ENCODE results near the gene ZBTB42.

The ZBTB42 gene

GRCh38 chr14:104795781-104796686 lies 4.9 kb upstream of the ZBTB42 start:
- DNase-seq (ENCODE audit: low read depth), result no peak

DNA sequence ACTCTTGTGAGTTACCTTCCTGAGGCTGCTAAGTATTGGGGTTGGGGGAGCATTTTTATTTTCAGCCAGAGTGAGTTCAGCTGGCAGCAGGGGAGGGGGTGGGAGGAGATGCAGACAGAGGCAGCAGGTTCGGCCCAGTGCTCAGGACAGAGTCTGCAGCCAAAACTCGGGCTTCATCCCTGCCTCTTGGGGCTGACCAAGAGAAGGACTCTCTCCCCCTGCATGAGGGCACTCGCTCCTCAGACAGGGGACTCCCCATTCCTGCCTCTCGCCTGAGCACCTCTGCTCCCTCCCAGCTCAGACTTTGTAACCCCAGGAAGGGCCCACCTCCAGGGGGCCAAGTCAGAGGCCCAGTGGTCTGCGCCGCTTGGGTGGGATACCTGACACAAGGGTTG lies 4.2 kb upstream of the ZBTB42 start:
- DNase-seq (ENCODE audit: low read depth), result no peak

- no peak for DNase-seq (ENCODE audit: low read depth)
Observed at GRCh38 chr14:104797115-104798044, 3.5 kb upstream of the ZBTB42 start.

DNA sequence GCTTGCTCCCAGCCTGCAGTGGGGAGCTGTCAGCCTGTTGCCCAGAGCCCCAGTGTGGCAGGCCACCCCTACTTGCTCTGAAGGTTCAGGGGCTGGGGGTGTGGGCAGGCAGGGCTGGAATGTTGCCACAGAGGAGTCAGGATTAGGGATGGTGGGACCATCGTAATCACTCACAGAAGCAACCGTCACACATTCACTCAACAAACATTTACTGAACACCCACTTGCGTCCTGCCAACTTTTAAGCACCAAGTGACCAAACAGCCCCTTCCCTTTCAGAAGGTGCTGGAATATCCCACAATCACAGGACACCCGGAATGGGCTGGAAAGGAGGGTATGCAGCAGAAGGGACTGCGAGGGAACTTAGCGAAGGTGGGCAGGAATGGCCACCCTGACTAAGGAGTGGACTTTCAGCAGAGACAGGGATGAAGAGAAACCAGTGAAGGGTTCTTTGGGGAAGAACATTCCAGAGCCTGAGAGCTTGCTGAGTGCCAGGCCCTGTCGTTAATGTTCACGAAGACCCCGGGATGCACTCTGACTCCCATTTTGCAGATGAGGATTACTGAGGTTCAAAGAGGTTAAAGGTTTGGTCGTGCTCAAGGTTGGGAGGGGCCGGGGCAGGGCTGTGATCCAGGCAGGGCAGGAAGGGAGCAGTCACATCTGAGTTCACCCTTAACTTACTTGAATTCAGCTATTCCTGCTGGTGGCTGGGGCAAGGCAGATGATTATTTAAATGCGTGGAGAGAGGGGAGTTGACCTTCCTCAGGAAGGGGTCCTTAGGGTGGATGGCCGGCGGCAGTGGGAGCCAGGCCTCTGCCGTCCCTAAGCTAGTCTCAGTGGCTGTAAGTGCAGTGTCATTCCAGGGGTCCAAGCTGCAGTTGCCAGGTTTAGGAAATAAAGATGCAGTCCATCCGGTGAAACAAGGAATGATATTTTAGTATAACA lies 2.3 kb upstream of the ZBTB42 start:
- no peak for DNase-seq (ENCODE audit: low read depth)

DNA sequence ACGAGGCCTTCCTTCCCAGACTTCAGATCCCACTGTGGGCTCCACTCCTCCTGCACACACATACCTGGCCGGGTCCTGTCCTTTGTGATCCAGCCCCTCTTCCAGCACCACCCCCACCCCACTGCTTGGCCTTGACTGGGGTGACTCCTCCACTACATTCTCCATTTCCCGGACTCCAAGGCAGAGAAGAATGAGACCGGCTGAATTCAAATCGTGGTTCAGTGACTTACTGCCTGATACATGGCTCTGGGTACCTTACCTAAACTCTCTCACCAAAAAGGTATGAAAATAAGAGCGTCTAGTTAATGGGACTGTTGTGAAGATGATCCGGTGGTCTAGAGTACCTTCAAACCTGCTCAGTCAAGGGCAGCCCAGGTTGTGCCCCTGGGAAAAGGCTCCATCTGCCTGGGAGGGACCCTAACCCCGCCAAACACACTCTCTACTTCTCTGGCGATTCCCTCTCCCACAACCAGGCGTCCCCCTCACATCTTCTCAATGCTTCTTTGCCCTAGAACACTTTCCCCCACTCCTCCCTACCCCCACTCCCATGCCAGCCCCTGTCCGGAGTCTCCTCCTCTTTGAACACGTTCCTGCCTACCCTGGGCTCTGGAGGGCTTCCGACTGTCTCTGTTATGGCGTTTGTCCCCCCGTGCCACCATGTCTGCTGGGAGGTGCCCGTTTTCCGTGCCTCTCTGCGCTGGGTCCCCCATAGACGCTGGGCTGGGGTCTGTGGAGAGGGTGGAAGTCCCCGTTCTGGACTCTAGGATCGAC lies 1.5 kb upstream of the ZBTB42 start:
- DNase-seq (ENCODE audit: low read depth), result no peak

DNA sequence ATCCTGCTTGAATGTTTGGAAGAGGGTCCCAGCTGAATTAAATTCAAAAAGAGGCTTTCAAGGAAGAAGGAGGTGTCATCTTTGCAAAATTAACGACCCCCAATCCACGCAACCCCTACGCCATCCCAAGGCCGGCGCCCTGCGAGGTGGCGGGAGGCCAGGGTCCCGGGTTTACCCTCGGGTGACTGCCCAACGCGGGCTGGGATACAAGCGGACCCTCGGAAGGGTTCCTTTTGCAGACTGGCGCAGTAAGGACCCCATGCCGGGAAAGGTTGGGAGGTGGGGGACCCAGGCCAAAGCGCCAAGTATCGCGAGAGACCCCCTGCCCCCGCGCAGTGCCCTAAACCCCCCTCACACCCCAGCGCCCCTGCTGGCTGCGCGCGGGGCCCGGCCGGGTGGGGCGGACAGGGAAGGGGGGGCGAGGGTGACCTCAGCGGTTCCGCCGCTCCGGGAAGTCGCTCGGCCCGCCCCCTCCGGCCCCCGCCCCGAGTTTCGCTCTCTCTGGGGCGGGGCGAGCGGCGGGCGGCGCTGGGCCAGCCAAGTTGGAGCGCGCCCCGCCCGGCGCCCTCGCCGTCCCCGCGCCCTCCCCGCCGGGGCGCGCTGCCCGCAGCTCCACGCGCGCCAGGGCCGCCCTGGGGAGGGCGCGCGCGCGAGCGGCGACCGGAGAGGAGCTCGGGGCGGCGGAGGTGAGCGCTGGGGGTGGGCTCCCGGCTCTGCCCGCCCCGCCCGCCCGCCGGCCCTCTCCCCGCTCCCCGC lies 708 bp upstream of the ZBTB42 start:
- no peak for DNase-seq (ENCODE audit: low read depth)

- DNase-seq (ENCODE audit: low read depth), result no peak
Observed at GRCh38 chr14:104801520-104802393, 856 bp downstream of the ZBTB42 start.

DNA sequence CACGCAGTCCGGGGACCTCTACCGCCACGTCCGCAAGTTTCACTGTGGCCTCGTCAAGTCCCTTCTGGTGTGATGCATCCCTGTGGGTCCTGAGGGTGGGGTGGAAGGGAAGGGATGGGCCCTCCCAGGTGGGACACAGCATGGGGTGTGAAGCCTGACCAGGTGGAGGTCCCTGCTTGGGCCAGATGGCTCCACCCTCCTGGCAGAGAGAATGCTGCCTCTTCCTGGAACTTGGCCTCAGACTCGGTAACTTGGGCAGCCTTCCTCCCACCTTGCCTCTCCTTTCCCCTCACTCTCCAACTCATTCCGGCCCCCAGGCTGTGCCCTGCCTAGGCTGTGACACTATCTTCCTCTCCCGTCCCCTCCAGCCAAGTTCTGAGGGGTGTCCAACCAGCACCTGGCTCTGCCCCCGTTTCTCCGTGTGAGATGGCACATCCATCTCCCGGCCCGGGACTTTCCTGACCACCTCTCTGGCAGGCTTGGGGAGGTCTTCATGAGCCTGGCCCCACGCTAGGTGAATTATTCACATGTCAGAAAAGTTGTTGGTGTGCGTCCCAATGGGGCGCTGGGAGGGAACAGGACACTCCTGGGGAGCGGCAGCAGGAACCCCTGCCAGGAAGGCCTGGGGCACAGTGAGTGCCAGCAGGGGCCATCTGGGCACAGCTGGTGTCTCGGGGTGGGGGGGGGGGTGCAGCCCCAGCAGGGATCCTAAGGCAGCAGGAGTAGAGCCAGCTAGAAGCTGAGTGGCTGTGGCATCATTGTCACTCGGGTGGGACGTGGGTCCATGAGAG lies 1.7 kb downstream of the ZBTB42 start:
- DNase-seq (ENCODE audit: low read depth), result no peak

- DNase-seq (ENCODE audit: low read depth), result no peak
Observed at GRCh38 chr14:104803280-104803911, 2.5 kb downstream of the ZBTB42 start.

DNA sequence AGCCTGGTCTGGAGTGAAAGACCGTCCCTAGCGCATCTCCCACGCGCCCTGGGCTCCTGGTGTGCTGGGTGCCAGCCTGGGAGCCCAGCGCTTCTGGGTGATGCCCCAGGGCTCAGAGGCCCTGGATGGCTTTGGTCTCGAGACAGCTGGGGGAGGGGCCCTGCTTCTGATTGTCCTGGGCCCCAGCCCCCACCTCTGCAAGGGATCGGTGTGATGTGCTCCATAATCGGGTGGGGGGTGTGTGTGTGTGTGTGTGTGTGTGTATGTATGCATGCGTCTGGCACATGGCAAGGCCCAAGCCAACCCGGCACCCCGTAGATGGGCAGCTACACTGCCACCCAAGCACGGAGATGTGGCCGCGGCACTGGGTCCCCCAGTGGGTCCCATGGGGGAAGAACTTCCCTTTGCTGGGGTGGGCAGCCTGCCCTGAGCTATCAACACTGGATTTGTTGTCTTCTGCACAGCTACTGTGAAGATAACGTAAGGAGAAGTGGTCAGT lies 3.1 kb downstream of the ZBTB42 start:
- DNase-seq (ENCODE audit: low read depth), result peak; percentile 49

DNA sequence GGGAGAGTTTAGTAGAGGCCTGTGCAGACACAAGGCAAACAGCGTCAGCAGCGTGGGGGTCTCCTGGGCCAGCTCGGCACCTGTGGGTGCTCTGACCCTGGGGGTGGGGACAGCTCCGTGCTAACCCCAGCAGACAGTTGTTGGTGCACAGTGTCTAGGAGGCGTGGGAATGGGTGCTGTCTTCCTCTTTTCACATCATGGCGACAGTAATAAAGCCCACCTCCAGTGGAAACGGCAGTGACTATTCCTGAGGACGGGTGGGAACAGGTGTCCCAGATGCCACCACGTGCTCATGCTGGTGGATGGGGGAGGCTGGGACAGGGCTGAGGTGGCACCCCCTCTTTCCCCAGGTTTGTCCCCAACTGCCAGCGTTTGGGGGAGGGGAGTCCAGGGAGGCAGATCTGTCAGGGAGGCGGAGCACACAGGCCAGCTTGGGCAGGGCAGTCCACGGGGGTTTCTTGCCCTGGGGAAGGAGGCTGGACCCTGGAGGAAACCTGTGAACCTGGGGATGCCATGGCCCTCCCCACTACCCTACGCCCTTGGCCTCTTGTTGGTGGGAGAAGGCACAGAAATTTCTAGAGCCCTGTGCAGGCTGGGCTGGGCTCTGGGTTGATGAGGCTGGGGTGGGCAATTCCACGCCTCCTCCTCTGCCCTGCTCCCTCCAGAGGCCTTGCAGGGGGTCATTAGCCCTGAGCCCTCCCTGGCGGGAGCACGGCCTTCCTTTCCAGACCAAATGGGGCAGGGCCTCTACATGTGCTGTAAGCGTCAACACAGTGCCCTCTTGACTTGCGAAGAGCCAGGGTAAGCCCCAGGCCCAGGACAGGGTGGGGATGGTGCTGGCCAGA lies 3.8 kb downstream of the ZBTB42 start:
- no peak for DNase-seq (ENCODE audit: low read depth)

- DNase-seq (ENCODE audit: low read depth), result no peak
Observed at GRCh38 chr14:104805326-104805678, 4.4 kb downstream of the ZBTB42 start.

GRCh38 chr14:104805941-104806624 lies 5.2 kb downstream of the ZBTB42 start:
- no peak for DNase-seq (ENCODE audit: low read depth)

DNA sequence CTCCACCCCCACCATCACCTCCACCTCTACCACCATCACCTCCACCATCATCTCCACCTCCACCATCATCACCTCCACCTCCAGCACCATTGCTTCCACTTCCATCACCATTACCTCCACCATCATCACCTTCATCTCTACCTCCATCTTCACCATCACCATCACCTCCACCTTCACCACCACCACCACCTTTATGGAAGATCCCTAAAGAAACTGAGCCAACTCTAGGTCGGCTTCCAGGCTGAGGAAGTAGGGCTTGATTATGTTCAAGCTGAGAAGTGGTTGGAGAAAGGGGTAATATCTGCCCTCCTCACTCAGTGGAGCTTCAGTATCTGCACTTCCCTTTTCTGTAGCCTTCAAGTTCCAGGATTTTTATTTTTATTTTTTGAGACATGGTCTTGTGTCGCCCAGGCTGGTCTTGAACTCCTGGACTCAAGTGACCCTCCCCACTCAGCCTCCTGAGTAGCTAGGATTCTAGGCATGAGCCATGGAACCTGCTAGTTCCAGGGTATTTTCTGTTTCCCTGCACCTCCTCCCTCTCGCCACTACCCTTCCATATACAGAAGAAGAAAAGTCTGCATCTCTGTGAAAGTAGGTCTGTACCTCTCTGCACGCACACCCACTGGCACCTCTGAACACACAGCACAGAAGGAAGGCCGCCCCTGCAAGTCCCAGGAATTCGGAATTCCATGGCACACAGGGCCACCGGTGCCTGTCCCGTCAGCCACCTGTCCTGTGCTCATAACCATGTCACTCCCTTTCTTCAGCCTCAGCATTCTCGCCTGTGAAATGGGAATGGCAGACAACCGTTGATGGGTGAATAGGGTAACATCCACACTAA lies 5.9 kb downstream of the ZBTB42 start:
- DNase-seq (ENCODE audit: low read depth), result no peak

DNA sequence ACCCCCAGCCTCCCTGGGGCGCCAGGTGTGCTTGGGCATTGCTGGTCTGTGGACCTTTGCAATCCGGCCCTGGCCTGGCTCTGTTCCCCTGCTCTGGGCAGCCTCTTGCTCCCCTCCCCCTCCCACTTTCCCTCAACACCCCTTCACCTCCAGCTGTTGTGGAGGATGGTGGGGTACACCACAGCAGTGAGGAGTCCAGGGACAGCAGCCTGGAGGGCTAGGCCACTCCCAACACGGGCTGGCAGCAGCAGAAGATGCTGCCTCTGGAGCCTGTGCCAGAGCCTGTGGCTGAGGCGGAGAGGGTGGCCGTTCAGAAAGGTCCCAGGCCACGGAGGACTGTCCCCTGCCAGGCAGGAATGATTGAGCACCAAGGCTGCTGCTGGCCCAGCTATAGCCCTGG lies 7.6 kb downstream of the ZBTB42 start:
- no peak for DNase-seq (ENCODE audit: low read depth)

Measured in CMK (cell line).